ENCODE data around the gene DEFB132.

GRCh38 chr20:289693-290083 is 32.2 kb downstream of the DEFB132 start:
- TF ChIP-seq CTCF (IDR thresholded peaks at IDR 0.05) (no peak), POLR2A (IDR thresholded peaks at IDR 0.05) (no peak)

Data from esophagus squamous epithelium (tissue), 4 donors.